GM23338 (cell line): ENCODE measurements around the gene KLK6. TPM values are rescaled to one million over a fixed set of nuclear protein-coding genes. Genes with fewer than 3 reads are reported as not detected.

Experiments used
- ATAC-seq: fragments of 200-7000 bp; cut with Tn5 transposase; 3 replicates; pipeline ENCODE4 v1.9.1; 2020
- DNase-seq: peaks from one replicate; pipeline ENCODE4 v3.0.0-alpha.2; 2015; ENCODE audit warnings: low spot score
- H2AFZ ChIP-seq: fragments of 200-600 bp; sonication (generic); 2 replicates; pipeline ENCODE4 v1.8.0; 2016; ENCODE audit warnings: antibody characterized with exemption, mild to moderate bottlenecking, moderate library complexity
- H3F3A ChIP-seq: fragments of 200-600 bp; sonication (generic); replicated peaks from 2 replicates; pipeline ENCODE4 v1.8.0; 2017; ENCODE audit warnings: antibody characterized with exemption, mixed run types, low read depth
- H3K27ac ChIP-seq: fragments of 200-600 bp; sonication (generic); 2 replicates; pipeline ENCODE4 v1.6.1; 2016; ENCODE audit warnings: low read depth
- H3K27me3 ChIP-seq: fragments of 200-600 bp; sonication (generic); 2 replicates; pipeline ENCODE4 v1.8.0; 2016; ENCODE audit warnings: mild to moderate bottlenecking, mixed run types, moderate library complexity; ENCODE audit not compliant: insufficient read depth
- H3K36me3 ChIP-seq: fragments of 200-600 bp; sonication (generic); 2 replicates; pipeline ENCODE4 v1.8.0; 2016; ENCODE audit warnings: mild to moderate bottlenecking; ENCODE audit not compliant: insufficient read depth
- H3K4me1 ChIP-seq: fragments of 200-600 bp; sonication (generic); 2 replicates; pipeline ENCODE4 v1.8.0; 2016; ENCODE audit warnings: mild to moderate bottlenecking, moderate library complexity; ENCODE audit not compliant: insufficient read depth
- H3K4me2 ChIP-seq: fragments of 200-600 bp; sonication (generic); 2 replicates; pipeline ENCODE4 v1.7.1; 2017; ENCODE audit warnings: mixed run types
- H3K4me3 ChIP-seq: fragments of 200-600 bp; sonication (generic); 2 replicates; pipeline ENCODE4 v1.6.1; 2016; ENCODE audit warnings: mixed run types
- H3K79me2 ChIP-seq: fragments of 200-600 bp; sonication (generic); replicated peaks from 2 replicates; pipeline ENCODE4 v1.8.0; 2017; ENCODE audit warnings: mild to moderate bottlenecking; ENCODE audit not compliant: insufficient read depth
- H3K9me2 ChIP-seq: fragments of 200-600 bp; sonication (generic); 2 replicates; pipeline ENCODE4 v1.8.0; 2017; ENCODE audit not compliant: insufficient read depth
- H4K20me1 ChIP-seq: fragments of 200-600 bp; sonication (generic); replicated peaks from 2 replicates; pipeline ENCODE4 v1.8.0; 2017; ENCODE audit warnings: mild to moderate bottlenecking; ENCODE audit not compliant: insufficient read depth
- H3K27ac Mint-ChIP-seq: 2 replicates; pipeline ENCODE4 v1.8.0; 2020; ENCODE audit warnings: inconsistent platforms, mild to moderate bottlenecking, moderate library complexity, mixed read lengths
- H3K27me3 Mint-ChIP-seq: 3 replicates; pipeline ENCODE4 v1.8.0; 2022; ENCODE audit warnings: low read depth, mild to moderate bottlenecking, moderate library complexity, mixed read lengths, inconsistent platforms; ENCODE audit not compliant: insufficient read depth, poor library complexity
- H3K36me3 Mint-ChIP-seq: 3 replicates; pipeline ENCODE4 v1.8.0; 2021; ENCODE audit warnings: low read depth, mild to moderate bottlenecking, inconsistent platforms, moderate library complexity, mixed read lengths
- H3K4me1 Mint-ChIP-seq: 3 replicates; pipeline ENCODE4 v1.8.0; 2020; ENCODE audit warnings: mild to moderate bottlenecking, inconsistent platforms, mixed read lengths
- H3K4me3 Mint-ChIP-seq: 3 replicates; pipeline ENCODE4 v1.8.0; 2021; ENCODE audit warnings: moderate library complexity, mild to moderate bottlenecking, inconsistent platforms, mixed read lengths
- H3K9me3 Mint-ChIP-seq: 3 replicates; pipeline ENCODE4 v1.8.0; 2020; ENCODE audit warnings: moderate library complexity, mild to moderate bottlenecking, inconsistent platforms, mixed read lengths
- CREB1 ChIP-seq: fragments of 250-450 bp; sonication (Bioruptor Pico); IDR thresholded peaks from 2 replicates; pipeline ENCODE4 v1.5.0; 2020; ENCODE audit warnings: low read depth, mild to moderate bottlenecking, moderate library complexity
- CTCF ChIP-seq, 2 experiments: fragments of 200-600 bp in 1 of 2; sonication (generic) in 1 of 2; conservative IDR thresholded peaks; 2 replicates each; pipeline versions ENCODE4 v1.5.1 to v1.6.1; 2016 to 2017; ENCODE audit warnings: antibody characterized with exemption in 2 of 2, low read depth in 2 of 2, mild to moderate bottlenecking in 2 of 2, moderate library complexity in 1 of 2
- EZH2 ChIP-seq: fragments of 200-600 bp; sonication (generic); IDR thresholded peaks from one replicate; pipeline ENCODE4 v1.8.0; 2017; ENCODE audit warnings: antibody characterized with exemption, mild to moderate bottlenecking, low read depth; ENCODE audit not compliant: unreplicated experiment
- EZH2phosphoT487 ChIP-seq: fragments of 200-600 bp; sonication (generic); IDR thresholded peaks from one replicate; pipeline ENCODE4 v1.8.1; 2018; ENCODE audit warnings: antibody characterized with exemption; ENCODE audit not compliant: unreplicated experiment
- JUNB ChIP-seq: IDR thresholded peaks from one replicate; pipeline ENCODE4 v1.6.1; 2016; ENCODE audit warnings: antibody characterized with exemption; ENCODE audit not compliant: unreplicated experiment
- NANOG ChIP-seq: IDR thresholded peaks from 2 replicates; pipeline ENCODE4 v1.6.1; 2016; ENCODE audit warnings: antibody characterized with exemption, borderline replicate concordance
- POLR2AphosphoS5 ChIP-seq: IDR thresholded peaks from 2 replicates; pipeline ENCODE4 v1.6.1; 2016; ENCODE audit warnings: antibody characterized with exemption, low read depth
- REST ChIP-seq: IDR thresholded peaks from one replicate; pipeline ENCODE4 v1.6.1; 2018; ENCODE audit warnings: antibody characterized with exemption; ENCODE audit not compliant: unreplicated experiment
- STAT1 ChIP-seq: IDR thresholded peaks from one replicate; pipeline ENCODE4 v1.6.1; 2016; ENCODE audit warnings: antibody characterized with exemption; ENCODE audit not compliant: unreplicated experiment
- ZNF114 ChIP-seq: fragments of 250-450 bp; sonication (Bioruptor Pico); IDR thresholded peaks from 2 replicates; pipeline ENCODE4 v1.5.0; 2020; ENCODE audit warnings: mild to moderate bottlenecking, moderate library complexity
- ZNF331 ChIP-seq: fragments of 250-450 bp; sonication (Bioruptor Pico); IDR thresholded peaks from 2 replicates; pipeline ENCODE4 v1.5.0; 2020; ENCODE audit warnings: low read depth, mild to moderate bottlenecking, moderate library complexity
- polyA plus RNA-seq: library from polyadenylated mRNA; unstranded; fragments of >200 nt; fragmentation: Nextera tagmentation; extraction: Ambion mirVana; gene quantifications from 2 replicates; pipeline ENCODE4 v1.2.1, GENCODE V29; 2016
- total RNA-seq: library from RNA; depleted of rRNA; stranded (reverse); fragments of >200 nt; shearing (Covaris generic); gene quantifications from 2 replicates; pipeline ENCODE4 v1.2.3, GENCODE V29; 2014
- TF ChIP-seq, protein P1 (sequence below): IDR thresholded peaks from 2 replicates; pipeline ENCODE4 v1.6.1; 2016; ENCODE audit warnings: antibody characterized with exemption
- TF ChIP-seq, protein P2 (sequence below): fragments of 250-450 bp; sonication (Bioruptor Pico); IDR thresholded peaks from 2 replicates; pipeline ENCODE4 v1.5.0; 2020; ENCODE audit warnings: mild to moderate bottlenecking, moderate library complexity

KLK6 gene
- total and polyA plus RNA-seq, 2 experiments from 2014 or later: 0.47 to 0.56 TPM

DNA sequence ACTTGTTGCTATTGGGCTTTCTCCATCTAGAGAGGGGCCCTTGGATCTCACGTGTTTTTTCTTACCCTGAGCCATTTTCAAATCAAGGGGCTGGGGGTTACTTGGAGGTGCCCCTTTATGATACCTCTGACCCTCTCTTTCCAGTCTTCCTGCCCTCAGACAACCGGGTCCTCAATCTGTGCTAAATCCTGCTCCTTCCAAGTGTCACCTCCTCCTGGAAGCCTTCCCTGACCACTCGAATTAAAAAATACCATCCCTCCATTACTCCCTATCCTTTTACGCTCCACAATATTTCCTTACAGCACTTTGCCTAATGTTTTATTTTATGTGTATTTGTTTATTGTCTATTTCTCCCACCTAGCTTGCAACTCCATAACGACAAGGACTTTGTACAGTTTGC is 28.7 kb upstream of the KLK6 start:
- Histone ChIP-seq H3K4me3 (no peak overlapping the region), H3F3A (no peaks in the 10 kb centered on the region), H3K36me3 (no peaks in the 10 kb centered on the region), H3K79me2 (no peaks in the 10 kb centered on the region), H4K20me1 (no peaks in the 10 kb centered on the region), H2AFZ (no peak overlapping the region), H3K4me1 (peaks cover 15% of the 10 kb centered on the region), H3K9me2 (no peaks in the 10 kb centered on the region), H3K27ac (no peak overlapping the region), H3K4me2 (no peak overlapping the region), H3K27me3 (no peaks in the 10 kb centered on the region)
- DNase-seq: no peak
- Mint-ChIP-seq H3K36me3 (no peaks in the 10 kb centered on the region), H3K4me1 (peaks cover 19% of the 10 kb centered on the region), H3K4me3 (no peak overlapping the region), H3K9me3 (peaks cover 7% of the 10 kb centered on the region), H3K27me3 (peaks cover 26% of the 10 kb centered on the region), H3K27ac (no peak overlapping the region)
- no peak for TF ChIP-seq CTCF (conservative IDR thresholded peaks at IDR 0.05; ENCODE audit: low read depth in 2 of 2)
- no peak for TF ChIP-seq ZNF331 (CRISPR knock-in tag)
- no peak for TF ChIP-seq CREB1 (CRISPR knock-in tag)
- no peak for TF ChIP-seq EZH2phosphoT487
- TF ChIP-seq ZNF114 (CRISPR knock-in tag): no peak
- TF ChIP-seq NANOG: no peak
- TF ChIP-seq POLR2AphosphoS5: no peak
- TF ChIP-seq STAT1: no peak
- TF ChIP-seq, protein P1, sequence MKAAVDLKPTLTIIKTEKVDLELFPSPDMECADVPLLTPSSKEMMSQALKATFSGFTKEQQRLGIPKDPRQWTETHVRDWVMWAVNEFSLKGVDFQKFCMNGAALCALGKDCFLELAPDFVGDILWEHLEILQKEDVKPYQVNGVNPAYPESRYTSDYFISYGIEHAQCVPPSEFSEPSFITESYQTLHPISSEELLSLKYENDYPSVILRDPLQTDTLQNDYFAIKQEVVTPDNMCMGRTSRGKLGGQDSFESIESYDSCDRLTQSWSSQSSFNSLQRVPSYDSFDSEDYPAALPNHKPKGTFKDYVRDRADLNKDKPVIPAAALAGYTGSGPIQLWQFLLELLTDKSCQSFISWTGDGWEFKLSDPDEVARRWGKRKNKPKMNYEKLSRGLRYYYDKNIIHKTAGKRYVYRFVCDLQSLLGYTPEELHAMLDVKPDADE: no peak
- no peak for TF ChIP-seq EZH2
- TF ChIP-seq REST: no peak
- TF ChIP-seq, protein P2, sequence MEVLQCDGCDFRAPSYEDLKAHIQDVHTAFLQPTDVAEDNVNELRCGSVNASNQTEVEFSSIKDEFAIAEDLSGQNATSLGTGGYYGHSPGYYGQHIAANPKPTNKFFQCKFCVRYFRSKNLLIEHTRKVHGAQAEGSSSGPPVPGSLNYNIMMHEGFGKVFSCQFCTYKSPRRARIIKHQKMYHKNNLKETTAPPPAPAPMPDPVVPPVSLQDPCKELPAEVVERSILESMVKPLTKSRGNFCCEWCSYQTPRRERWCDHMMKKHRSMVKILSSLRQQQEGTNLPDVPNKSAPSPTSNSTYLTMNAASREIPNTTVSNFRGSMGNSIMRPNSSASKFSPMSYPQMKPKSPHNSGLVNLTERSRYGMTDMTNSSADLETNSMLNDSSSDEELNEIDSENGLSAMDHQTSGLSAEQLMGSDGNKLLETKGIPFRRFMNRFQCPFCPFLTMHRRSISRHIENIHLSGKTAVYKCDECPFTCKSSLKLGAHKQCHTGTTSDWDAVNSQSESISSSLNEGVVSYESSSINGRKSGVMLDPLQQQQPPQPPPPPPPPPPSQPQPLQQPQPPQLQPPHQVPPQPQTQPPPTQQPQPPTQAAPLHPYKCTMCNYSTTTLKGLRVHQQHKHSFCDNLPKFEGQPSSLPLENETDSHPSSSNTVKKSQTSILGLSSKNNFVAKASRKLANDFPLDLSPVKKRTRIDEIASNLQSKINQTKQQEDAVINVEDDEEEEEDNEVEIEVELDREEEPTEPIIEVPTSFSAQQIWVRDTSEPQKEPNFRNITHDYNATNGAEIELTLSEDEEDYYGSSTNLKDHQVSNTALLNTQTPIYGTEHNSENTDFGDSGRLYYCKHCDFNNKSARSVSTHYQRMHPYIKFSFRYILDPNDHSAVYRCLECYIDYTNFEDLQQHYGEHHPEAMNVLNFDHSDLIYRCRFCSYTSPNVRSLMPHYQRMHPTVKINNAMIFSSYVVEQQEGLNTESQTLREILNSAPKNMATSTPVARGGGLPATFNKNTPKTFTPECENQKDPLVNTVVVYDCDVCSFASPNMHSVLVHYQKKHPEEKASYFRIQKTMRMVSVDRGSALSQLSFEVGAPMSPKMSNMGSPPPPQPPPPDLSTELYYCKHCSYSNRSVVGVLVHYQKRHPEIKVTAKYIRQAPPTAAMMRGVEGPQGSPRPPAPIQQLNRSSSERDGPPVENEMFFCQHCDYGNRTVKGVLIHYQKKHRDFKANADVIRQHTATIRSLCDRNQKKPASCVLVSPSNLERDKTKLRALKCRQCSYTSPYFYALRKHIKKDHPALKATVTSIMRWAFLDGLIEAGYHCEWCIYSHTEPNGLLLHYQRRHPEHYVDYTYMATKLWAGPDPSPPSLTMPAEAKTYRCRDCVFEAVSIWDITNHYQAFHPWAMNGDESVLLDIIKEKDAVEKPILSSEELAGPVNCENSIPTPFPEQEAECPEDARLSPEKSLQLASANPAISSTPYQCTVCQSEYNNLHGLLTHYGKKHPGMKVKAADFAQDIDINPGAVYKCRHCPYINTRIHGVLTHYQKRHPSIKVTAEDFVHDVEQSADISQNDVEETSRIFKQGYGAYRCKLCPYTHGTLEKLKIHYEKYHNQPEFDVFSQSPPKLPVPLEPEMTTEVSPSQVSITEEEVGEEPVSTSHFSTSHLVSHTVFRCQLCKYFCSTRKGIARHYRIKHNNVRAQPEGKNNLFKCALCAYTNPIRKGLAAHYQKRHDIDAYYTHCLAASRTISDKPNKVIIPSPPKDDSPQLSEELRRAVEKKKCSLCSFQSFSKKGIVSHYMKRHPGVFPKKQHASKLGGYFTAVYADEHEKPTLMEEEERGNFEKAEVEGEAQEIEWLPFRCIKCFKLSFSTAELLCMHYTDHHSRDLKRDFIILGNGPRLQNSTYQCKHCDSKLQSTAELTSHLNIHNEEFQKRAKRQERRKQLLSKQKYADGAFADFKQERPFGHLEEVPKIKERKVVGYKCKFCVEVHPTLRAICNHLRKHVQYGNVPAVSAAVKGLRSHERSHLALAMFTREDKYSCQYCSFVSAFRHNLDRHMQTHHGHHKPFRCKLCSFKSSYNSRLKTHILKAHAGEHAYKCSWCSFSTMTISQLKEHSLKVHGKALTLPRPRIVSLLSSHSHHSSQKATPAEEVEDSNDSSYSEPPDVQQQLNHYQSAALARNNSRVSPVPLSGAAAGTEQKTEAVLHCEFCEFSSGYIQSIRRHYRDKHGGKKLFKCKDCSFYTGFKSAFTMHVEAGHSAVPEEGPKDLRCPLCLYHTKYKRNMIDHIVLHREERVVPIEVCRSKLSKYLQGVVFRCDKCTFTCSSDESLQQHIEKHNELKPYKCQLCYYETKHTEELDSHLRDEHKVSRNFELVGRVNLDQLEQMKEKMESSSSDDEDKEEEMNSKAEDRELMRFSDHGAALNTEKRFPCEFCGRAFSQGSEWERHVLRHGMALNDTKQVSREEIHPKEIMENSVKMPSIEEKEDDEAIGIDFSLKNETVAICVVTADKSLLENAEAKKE (CRISPR knock-in tag): no peak
- TF ChIP-seq JUNB: no peak
- ATAC-seq: no peak
